HepG2 (cell line): ENCODE results near the gene PPP1R1B. TPM values are rescaled to one million over a fixed set of nuclear protein-coding genes. Genes with fewer than 3 reads are reported as not detected.
A peak's percentile ranks its signal among the peaks of the same experiment; 100 is the strongest.

Experiments used
- ATAC-seq: fragments of 200-7000 bp; cut with Tn5 transposase; 3 replicates; pipeline ENCODE4 v1.9.1; 2020; ENCODE audit warnings: mild to moderate bottlenecking, moderate library complexity
- BruUV-seq: library from RNA; stranded (reverse); fragments of 400-500 nt; replicated peaks from 2 replicates; lab custom pipeline; 2021; lab: Mats Ljungman, UMichigan
- CTCF ChIA-PET: fragments of 300-600 bp; formaldehyde crosslinking; extraction: SDS; loops from one replicate; lab custom pipeline; 2021; ENCODE audit warnings: low total read pairs, inconsistent platforms, low intra/inter-chr PET ratio; lab: Yijun Ruan, JAX
- POLR2A ChIA-PET: fragments of 350-600 bp; sonication (Branson Sonifier 250); formaldehyde crosslinking; loops from one replicate; lab custom pipeline; 2020; ENCODE audit warnings: antibody characterized with exemption, inconsistent platforms; lab: Yijun Ruan, JAX
- DNase-seq: peaks from one replicate; pipeline ENCODE4 v3.0.0-alpha.2; 2015; ENCODE audit warnings: low spot score
- FAIRE-seq: peaks from 3 replicates; lab custom pipeline; 2011; peaks lifted over from hg19 to GRCh38; lab: Jason Lieb, UNC
- H2AFZ ChIP-seq: one replicate; pipeline ENCODE4 v1.6.1; 2011; ENCODE audit warnings: low read length, inconsistent platforms
- H3K27ac ChIP-seq: fragments of 300-600 bp; 3 replicates; pipeline ENCODE4 v1.8.0; 2011; ENCODE audit warnings: mixed run types, mild to moderate bottlenecking, mixed read lengths, low read length, inconsistent platforms; ENCODE audit not compliant: insufficient read depth; ENCODE audit errors: extremely low read length
- H3K27me3 ChIP-seq, 2 experiments: fragments of 200-600 bp in 1 of 2; 2 replicates in 1 of 2; 3 replicates in 1 of 2; pipeline versions ENCODE4 v1.6.0 to v1.8.0; 2011; ENCODE audit warnings: low read length in 2 of 2, mild to moderate bottlenecking in 2 of 2, moderate library complexity in 2 of 2, inconsistent platforms in 1 of 2; ENCODE audit not compliant: insufficient read depth in 2 of 2, control insufficient read depth in 1 of 2
- H3K36me3 ChIP-seq, 2 experiments: fragments of 200-600 bp in 1 of 2; replicated peaks in 1 of 2; 2 replicates in 1 of 2; 3 replicates in 1 of 2; pipeline versions ENCODE4 v1.5.1 to v1.8.0; 2011; ENCODE audit warnings: low read length in 2 of 2, inconsistent platforms in 1 of 2; ENCODE audit not compliant: insufficient read depth in 2 of 2, control insufficient read depth in 1 of 2
- H3K4me1 ChIP-seq: 2 replicates; pipeline ENCODE4 v1.5.1; 2012; ENCODE audit warnings: low read length, inconsistent platforms; ENCODE audit not compliant: insufficient read depth
- H3K4me2 ChIP-seq: 2 replicates; pipeline ENCODE4 v1.6.0; 2011; ENCODE audit warnings: low read depth, low read length, inconsistent platforms
- H3K4me3 ChIP-seq, 3 experiments: fragments of 200-600 bp in 1 of 3; sonication (generic), shearing (Covaris generic) in 1 of 3; replicated peaks in 1 of 3; 2 replicates each; pipeline ENCODE4 v1.5.1; 2011 to 2016; ENCODE audit warnings: low read length in 3 of 3, inconsistent platforms in 2 of 3, low read depth in 2 of 3, mild to moderate bottlenecking in 2 of 3, control low read depth in 1 of 3, mixed read lengths in 1 of 3; ENCODE audit not compliant: insufficient read depth in 1 of 3
- H3K79me2 ChIP-seq: one replicate; pipeline ENCODE4 v1.6.1; 2011; ENCODE audit warnings: low read length, inconsistent platforms; ENCODE audit not compliant: insufficient read depth
- H3K9ac ChIP-seq: 2 replicates; pipeline ENCODE4 v1.6.0; 2011; ENCODE audit warnings: mild to moderate bottlenecking, low read depth, low read length, inconsistent platforms; ENCODE audit not compliant: insufficient read depth
- H3K9me3 ChIP-seq: 2 replicates; pipeline ENCODE4 v1.5.1; 2012; ENCODE audit warnings: mild to moderate bottlenecking, low read length
- H4K20me1 ChIP-seq: 2 replicates; pipeline ENCODE4 v1.6.0; 2011; ENCODE audit warnings: inconsistent platforms, mild to moderate bottlenecking, low read length, moderate library complexity; ENCODE audit not compliant: insufficient read depth
- CTCF ChIP-seq: sonication (generic); formaldehyde crosslinking; IDR thresholded peaks from 2 replicates; pipeline ENCODE4 v1.5.0; 2020; ENCODE audit warnings: mild to moderate bottlenecking, missing genetic modification reagents, moderate library complexity
- TFE3 ChIP-seq: IDR thresholded peaks from 2 replicates; pipeline ENCODE4 v1.6.1; 2016
- ZNF136 ChIP-seq: sonication (generic); formaldehyde crosslinking; IDR thresholded peaks from 2 replicates; pipeline ENCODE4 v1.8.1; 2022; ENCODE audit warnings: low read depth, mild to moderate bottlenecking, moderate library complexity, missing genetic modification reagents
- ZNF670 ChIP-seq: sonication (generic); formaldehyde crosslinking; IDR thresholded peaks from 2 replicates; pipeline ENCODE4 v1.8.0; 2022; ENCODE audit warnings: mild to moderate bottlenecking, missing genetic modification reagents, borderline replicate concordance
- ZNF777 ChIP-seq: sonication (generic); formaldehyde crosslinking; IDR thresholded peaks from 2 replicates; pipeline ENCODE4 v1.4.0; 2020; ENCODE audit warnings: missing genetic modification reagents
- WGBS: methylation state at CpG from one replicate; pipeline ENCODE4 v1.1.6; 2017; ENCODE audit warnings: low lambda C conversion rate; 5-methylcytosine and 5-hydroxymethylcytosine counted together
- in situ Hi-C: cut with HindIII; loops from 2 replicates; pipeline ENCODE4 v1.10.0; 2017; ENCODE audit warnings: low pct_unique_long_range_greater_than_20kb; ENCODE audit not compliant: extremely low pct_ligation_motif_present
- intact Hi-C: fragments of 100-400 bp; cut with micrococcal nuclease; formaldehyde crosslinking; loops from one replicate; pipeline ENCODE4 v1.10.0; 2022; ENCODE audit not compliant: unreplicated experiment
- polyA plus RNA-seq, 8 experiments: library from polyadenylated mRNA; depleted of rRNA in 3 of 8; stranded (reverse) in 7 of 8; unstranded in 1 of 8; fragments of >200 nt; fragmentation: Illumina TruSeq in 4 of 8; extraction: Trizol in 4 of 8; gene quantifications; 2 replicates each; pipeline versions ENCODE4 v1.2.1 to v1.2.3, GENCODE V29; 2011 to 2016; ENCODE audit warnings: low read depth in 4 of 8, missing spikeins in 1 of 8, mixed read lengths in 1 of 8; ENCODE audit not compliant: insufficient read depth in 1 of 8
- total RNA-seq, 5 experiments: library from RNA; depleted of rRNA; stranded (reverse); fragments of >200 nt; fragmentation: Illumina TruSeq; extraction: Trizol; gene quantifications; 2 replicates each; pipeline ENCODE4 v1.2.3, GENCODE V29; 2016; ENCODE audit warnings: low read depth in 1 of 5

Gene PPP1R1B
- total and polyA plus RNA-seq, 2 of the 13 experiments (the other 11 are each of a cell fraction or from before 2014, with no cell fraction given): 0.08 TPM; not detected in 1

- FAIRE-seq: no peak
- 32% methylated on average over 4 of the region's 4 CpGs for WGBS
- Histone ChIP-seq H3K9me3 (no peaks in the 10 kb centered on the region), H3K36me3 (no peaks in the 10 kb centered on the region), H3K4me3 (no peak overlapping the region), H3K27ac (no peak overlapping the region), H3K79me2 (no peaks in the 10 kb centered on the region), H3K4me2 (no peak overlapping the region), H4K20me1 (no peaks in the 10 kb centered on the region), H3K27me3 (peaks cover 11 to 49% of the 10 kb centered on the region in 2 experiments), H3K4me1 (peaks cover 77% of the 10 kb centered on the region), H3K9ac (no peak overlapping the region), H2AFZ (no peak overlapping the region)
- ChIA-PET POLR2A (interaction anchor here (1.2 to 9.4 kb wide), 9 partner anchors 17 to 59 kb away, joined by 3 to 96 read pairs (median 9); partner anchors contain the start of genes ERBB2, MIEN1 and PGAP3), CTCF (interaction anchor here (1.7 to 8.5 kb wide), 2 partner anchors 49 to 123 kb away, joined by 4 to 136 read pairs; no protein-coding TSS in a partner anchor)
- intact Hi-C loops (loop anchor here (5.0 kb wide), 1 partner anchor 82 kb away; no protein-coding TSS in a partner anchor), in situ Hi-C loops (loop anchor here (5.0 kb wide), 2 partner anchors 48 to 82 kb away; no protein-coding TSS in a partner anchor)
- no TSS peak for BruUV-seq
- no peak for ATAC-seq
- no peak for DNase-seq
- peak; percentile 14; the same call in 1 of the 2 replicates for TF ChIP-seq TFE3 (CRISPR knock-in tag)
- TF ChIP-seq ZNF670: no peak
- no peak for TF ChIP-seq ZNF777
- TF ChIP-seq CTCF (CRISPR knock-in tag): 0 out of 2 replicates have a peak, but pooled peaks have one; percentile 2
- TF ChIP-seq ZNF136 (CRISPR knock-in tag): no peak
Measured at GRCh38 chr17:39670746-39671145, 44.0 kb downstream of the PPP1R1B start.
